ENCODE results near the gene ADGRD2. TPM values are rescaled to one million over a fixed set of nuclear protein-coding genes. Genes with fewer than 3 reads are reported as not detected.

Gene ADGRD2
- total and polyA plus RNA-seq, 4 donors: not detected

GRCh38 chr9:124506433-124506832, 56.2 kb downstream of the ADGRD2 start:
- H3K27me3 ChIP-seq (ENCODE audit: control insufficient read depth in 4 of 4, insufficient read depth in 4 of 4, low read length in 3 of 4): peaks cover 0 to 15% (median 7%) of the 10 kb centered on the region in 4 donors
- 93% methylated on average over 8 of the region's 8 CpGs for WGBS
- H3K36me3 ChIP-seq (ENCODE audit: control insufficient read depth in 4 of 4, insufficient read depth in 3 of 4, low read depth in 1 of 4, low read length in 3 of 4): no peaks in the 10 kb centered on the region
- H3K4me3 ChIP-seq (ENCODE audit: low read depth in 1 of 3, low read length in 3 of 3): no peak overlapping the region
- no peak for TF ChIP-seq RAD21 (IDR thresholded peaks at IDR 0.05)
- no peak for TF ChIP-seq SP1 (IDR thresholded peaks at IDR 0.05)
- TF ChIP-seq FOXA1 (IDR thresholded peaks at IDR 0.05): no peak
- H3K9ac ChIP-seq (ENCODE audit: low read depth in 1 of 2, low read length in 2 of 2): no peak overlapping the region
- no peak for DNase-seq (ENCODE audit: low spot score)
- H3K4me1 ChIP-seq (ENCODE audit: control insufficient read depth in 4 of 4, insufficient read depth in 4 of 4, low read length in 3 of 4): peaks cover 11 to 23% (median 14%) of the 10 kb centered on the region in 4 donors
- H3K27ac ChIP-seq (ENCODE audit: low read depth in 1 of 2, low read length in 2 of 2): no peak overlapping the region
- no peaks in the 10 kb centered on the region for H3K9me3 ChIP-seq (ENCODE audit: control insufficient read depth in 4 of 4, low read length in 3 of 4)

DNA sequence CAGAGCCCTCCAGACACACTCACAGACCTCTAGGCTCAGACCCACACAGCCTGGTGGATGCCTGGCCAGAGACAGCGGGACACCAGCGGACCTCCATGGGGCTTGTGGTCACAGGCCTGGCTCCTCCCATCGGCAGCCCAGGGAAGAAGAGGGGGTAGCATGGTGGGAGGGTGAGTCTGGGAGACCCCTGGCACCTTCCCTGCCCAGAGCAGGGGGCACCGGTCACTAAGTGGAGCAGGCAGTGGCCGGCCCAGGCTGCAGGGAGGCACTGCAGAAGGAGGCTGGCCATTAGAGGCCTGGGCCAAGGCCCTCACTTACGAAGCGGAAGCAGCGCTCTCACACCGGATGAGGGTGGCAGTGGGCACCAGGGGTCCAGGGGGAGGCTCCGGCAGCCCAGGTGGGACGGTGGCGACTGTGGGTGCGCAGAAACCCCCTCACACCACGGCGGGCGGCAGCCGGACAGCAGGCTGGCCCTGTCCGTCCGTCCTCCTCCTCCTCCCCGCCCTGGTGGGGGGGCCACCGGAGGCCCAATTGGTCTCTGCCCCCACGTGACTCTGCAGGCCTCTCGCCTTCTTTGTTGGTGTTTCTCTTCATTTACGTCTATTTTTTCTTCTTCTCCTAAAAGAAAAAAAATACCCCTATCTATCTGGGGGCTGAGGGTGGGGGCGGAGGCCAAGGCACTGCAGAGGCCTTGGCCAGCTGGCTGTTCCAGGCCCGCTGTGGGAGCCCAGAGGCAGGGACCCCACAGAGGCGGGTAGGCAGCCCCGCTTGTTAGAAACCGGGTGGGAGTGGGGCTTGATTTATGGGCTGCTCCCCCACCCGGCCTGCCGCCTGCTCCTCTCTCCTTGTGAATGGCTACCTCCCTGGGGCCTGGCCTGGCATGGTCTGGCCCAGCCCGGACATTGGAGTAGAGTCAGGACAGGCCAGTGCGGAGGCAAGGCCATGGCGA, 57.0 kb downstream of the ADGRD2 start, which contains the start of gene NR5A1:
Gene NR5A1, minus strand, starts transcription at position 469 of the 949 bp plus-strand sequence. CDS start 4,004 bp downstream, outside the sequence.
- H3K9ac ChIP-seq (ENCODE audit: low read depth in 1 of 2, low read length in 2 of 2): no peak within 1 kb of the TSS
- TF ChIP-seq YY1 (IDR thresholded peaks at IDR 0.05): no peak
- no peak for TF ChIP-seq EGR1 (IDR thresholded peaks at IDR 0.05; ENCODE audit: low read depth in 2 of 2)
- TF ChIP-seq, protein P1, sequence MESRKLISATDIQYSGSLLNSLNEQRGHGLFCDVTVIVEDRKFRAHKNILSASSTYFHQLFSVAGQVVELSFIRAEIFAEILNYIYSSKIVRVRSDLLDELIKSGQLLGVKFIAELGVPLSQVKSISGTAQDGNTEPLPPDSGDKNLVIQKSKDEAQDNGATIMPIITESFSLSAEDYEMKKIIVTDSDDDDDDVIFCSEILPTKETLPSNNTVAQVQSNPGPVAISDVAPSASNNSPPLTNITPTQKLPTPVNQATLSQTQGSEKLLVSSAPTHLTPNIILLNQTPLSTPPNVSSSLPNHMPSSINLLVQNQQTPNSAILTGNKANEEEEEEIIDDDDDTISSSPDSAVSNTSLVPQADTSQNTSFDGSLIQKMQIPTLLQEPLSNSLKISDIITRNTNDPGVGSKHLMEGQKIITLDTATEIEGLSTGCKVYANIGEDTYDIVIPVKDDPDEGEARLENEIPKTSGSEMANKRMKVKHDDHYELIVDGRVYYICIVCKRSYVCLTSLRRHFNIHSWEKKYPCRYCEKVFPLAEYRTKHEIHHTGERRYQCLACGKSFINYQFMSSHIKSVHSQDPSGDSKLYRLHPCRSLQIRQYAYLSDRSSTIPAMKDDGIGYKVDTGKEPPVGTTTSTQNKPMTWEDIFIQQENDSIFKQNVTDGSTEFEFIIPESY (IDR thresholded peaks at IDR 0.05): no peak
- TF ChIP-seq HNF4A (conservative IDR thresholded peaks at IDR 0.05): no peak
- TF ChIP-seq FOXA1 (IDR thresholded peaks at IDR 0.05): no peak
- TF ChIP-seq, protein P2, sequence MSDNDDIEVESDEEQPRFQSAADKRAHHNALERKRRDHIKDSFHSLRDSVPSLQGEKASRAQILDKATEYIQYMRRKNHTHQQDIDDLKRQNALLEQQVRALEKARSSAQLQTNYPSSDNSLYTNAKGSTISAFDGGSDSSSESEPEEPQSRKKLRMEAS (IDR thresholded peaks at IDR 0.05): no peak
- TF ChIP-seq FOXA2 (IDR thresholded peaks at IDR 0.05): no peak
- no peak for TF ChIP-seq JUND (IDR thresholded peaks at IDR 0.05)
- TF ChIP-seq, protein P3, sequence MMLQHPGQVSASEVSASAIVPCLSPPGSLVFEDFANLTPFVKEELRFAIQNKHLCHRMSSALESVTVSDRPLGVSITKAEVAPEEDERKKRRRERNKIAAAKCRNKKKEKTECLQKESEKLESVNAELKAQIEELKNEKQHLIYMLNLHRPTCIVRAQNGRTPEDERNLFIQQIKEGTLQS (IDR thresholded peaks at IDR 0.05): no peak
- no peak for TF ChIP-seq REST (IDR thresholded peaks at IDR 0.05)
- no peak for TF ChIP-seq SP1 (IDR thresholded peaks at IDR 0.05)
- TF ChIP-seq NR2F2 (IDR thresholded peaks at IDR 0.05): no peak
- TF ChIP-seq GABPA (IDR thresholded peaks at IDR 0.05 in 1 of 2, conservative IDR thresholded peaks at IDR 0.05 in 1 of 2): no peak
- H3K4me3 ChIP-seq (ENCODE audit: low read depth in 1 of 3, low read length in 3 of 3): no peak within 1 kb of the TSS
- peaks cover 13 to 31% (median 17%) of the 10 kb centered on the region in 4 donors for H3K4me1 ChIP-seq (ENCODE audit: control insufficient read depth in 4 of 4, insufficient read depth in 4 of 4, low read length in 3 of 4)
- H3K27ac ChIP-seq (ENCODE audit: low read depth in 1 of 2, low read length in 2 of 2): no peak within 1 kb of the TSS
- no peak for DNase-seq (ENCODE audit: low spot score)
- H3K9me3 ChIP-seq (ENCODE audit: control insufficient read depth in 4 of 4, low read length in 3 of 4): no peaks in the 10 kb centered on the region
- H3K27me3 ChIP-seq (ENCODE audit: control insufficient read depth in 4 of 4, insufficient read depth in 4 of 4, low read length in 3 of 4): peaks cover 0 to 15% (median 7%) of the 10 kb centered on the region in 4 donors
- no peaks in the 10 kb centered on the region for H3K36me3 ChIP-seq (ENCODE audit: control insufficient read depth in 4 of 4, insufficient read depth in 3 of 4, low read depth in 1 of 4, low read length in 3 of 4)
- 96% methylated on average over 34 of the region's 34 CpGs for WGBS
